Mesodermal cell (in vitro differentiated cells): Measurements from ENCODE around the gene KLHL3.

Experiments used
- H3K27ac ChIP-seq: 2 replicates; pipeline ENCODE4 v1.7.0; 2013; ENCODE audit warnings: mild to moderate bottlenecking, low read depth, low read length, moderate library complexity; ENCODE audit not compliant: severe bottlenecking
- H3K36me3 ChIP-seq: 2 replicates; pipeline ENCODE4 v1.7.1; 2013; ENCODE audit warnings: mild to moderate bottlenecking, low read length, moderate library complexity; ENCODE audit not compliant: control insufficient read depth, insufficient read depth
- H3K4me1 ChIP-seq: one replicate; pipeline ENCODE4 v1.7.1; 2013; ENCODE audit warnings: mild to moderate bottlenecking, low read length; ENCODE audit not compliant: insufficient read depth, control insufficient read depth, poor library complexity, severe bottlenecking
- H3K4me3 ChIP-seq: 2 replicates; pipeline ENCODE4 v1.7.0; 2013; ENCODE audit warnings: low read length, control low read depth, mild to moderate bottlenecking; ENCODE audit not compliant: insufficient read depth, poor library complexity, severe bottlenecking; ENCODE audit errors: extremely low read depth
- H3K9me3 ChIP-seq: 2 replicates; pipeline ENCODE4 v1.7.1; 2013; ENCODE audit warnings: mild to moderate bottlenecking, low read length, moderate library complexity; ENCODE audit not compliant: control insufficient read depth
- WGBS, 2 experiments: methylation state at CpG; one replicate each; pipeline ENCODE4 v1.1.5; 2013; ENCODE audit warnings: missing lambda C conversion rate in 2 of 2; ENCODE audit not compliant: insufficient coverage in 2 of 2; 5-methylcytosine and 5-hydroxymethylcytosine counted together

KLHL3 gene

GRCh38 chr5:137728048-137728447 lies 7.8 kb downstream of the KLHL3 start:
- Histone ChIP-seq H3K9me3 (no peaks in the 10 kb centered on the region), H3K4me3 (no peak overlapping the region), H3K36me3 (no peaks in the 10 kb centered on the region), H3K27ac (no peak overlapping the region), H3K4me1 (peaks cover 7% of the 10 kb centered on the region)
- WGBS, 2 experiments: no CpG with 5 or more reads among the region's 1 CpG

DNA sequence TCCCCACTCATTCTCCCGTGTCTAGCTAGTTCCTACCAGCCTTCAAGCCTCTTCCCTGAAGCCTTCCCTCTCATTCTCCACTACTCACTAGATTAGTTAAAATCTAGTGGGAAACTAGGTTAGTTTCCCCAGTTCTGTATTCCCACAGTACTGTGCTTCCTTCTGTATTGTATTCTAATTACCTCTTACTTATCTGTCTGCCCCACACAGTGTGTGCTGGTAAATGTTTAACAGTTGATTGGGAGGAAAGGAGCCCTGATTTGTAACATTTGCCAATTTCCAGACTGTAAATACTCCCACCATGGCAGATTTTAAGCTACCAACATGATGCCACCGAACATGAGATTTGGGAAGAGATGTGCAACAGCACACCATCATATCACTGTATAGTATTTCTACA lies 8.3 kb downstream of the KLHL3 start:
- Histone ChIP-seq H3K4me3 (no peak overlapping the region), H3K9me3 (no peaks in the 10 kb centered on the region), H3K36me3 (no peaks in the 10 kb centered on the region), H3K4me1 (peaks cover 7% of the 10 kb centered on the region), H3K27ac (no peak overlapping the region)
- 100% methylated on average over 1 of the region's 2 CpGs for WGBS, 2 experiments

DNA sequence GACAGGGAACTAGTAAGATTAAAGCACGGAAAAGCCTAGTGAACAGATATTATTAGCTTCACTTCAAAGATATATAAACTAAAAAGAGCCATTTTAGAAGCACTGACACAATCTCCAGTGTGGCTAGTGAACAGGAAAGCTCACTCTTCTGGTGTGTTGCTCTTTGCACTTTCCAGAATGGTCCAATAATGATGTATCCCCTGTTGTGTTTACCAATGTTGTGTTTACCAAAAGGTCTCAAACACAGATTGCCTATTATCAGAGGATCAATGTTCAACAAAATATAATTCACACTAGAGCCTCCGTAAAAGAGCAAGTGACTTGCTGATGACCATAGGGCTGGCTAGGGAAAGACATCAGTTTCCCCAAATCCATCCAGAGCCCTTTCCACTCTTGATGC lies 11.6 kb downstream of the KLHL3 start:
- H3K36me3 ChIP-seq: no peaks in the 10 kb centered on the region
- H3K4me3 ChIP-seq: no peak overlapping the region
- 100% methylated on average over 1 of the region's 2 CpGs; no CpG with 5 or more reads in 1 of the 2 experiments for WGBS, 2 experiments
- no peaks in the 10 kb centered on the region for H3K4me1 ChIP-seq
- H3K9me3 ChIP-seq: no peaks in the 10 kb centered on the region
- no peak overlapping the region for H3K27ac ChIP-seq

GRCh38 chr5:137718611-137719010 lies 17.3 kb downstream of the KLHL3 start:
- Histone ChIP-seq H3K4me3 (no peak overlapping the region), H3K9me3 (no peaks in the 10 kb centered on the region), H3K4me1 (no peaks in the 10 kb centered on the region), H3K36me3 (no peaks in the 10 kb centered on the region), H3K27ac (no peak overlapping the region)

GRCh38 chr5:137716337-137716736 lies 19.6 kb downstream of the KLHL3 start:
- no peaks in the 10 kb centered on the region for H3K36me3 ChIP-seq
- H3K9me3 ChIP-seq: no peaks in the 10 kb centered on the region
- H3K4me1 ChIP-seq: no peaks in the 10 kb centered on the region
- no peak overlapping the region for H3K27ac ChIP-seq
- H3K4me3 ChIP-seq: no peak overlapping the region
- 95 to 100% methylated on average over 2 of the region's 3 CpGs for WGBS, 2 experiments

DNA sequence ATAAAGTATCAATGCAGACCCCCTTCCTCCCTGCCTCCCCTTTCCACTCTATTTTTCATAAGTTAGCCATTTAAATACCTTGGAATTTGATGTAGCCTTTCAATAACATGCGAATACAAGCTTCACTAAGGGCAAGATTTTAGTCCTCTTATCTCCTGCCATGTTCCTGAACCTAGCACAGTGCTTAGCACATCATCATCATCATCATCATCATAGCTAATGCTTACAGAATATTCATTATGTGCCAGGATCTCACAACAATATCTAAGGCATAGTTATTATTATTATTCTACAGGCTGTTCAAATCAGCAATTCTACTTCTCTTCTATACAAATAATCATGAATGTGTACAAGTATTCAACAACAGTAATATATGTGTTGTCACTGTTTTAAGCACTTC lies 20.4 kb downstream of the KLHL3 start:
- Histone ChIP-seq H3K36me3 (no peaks in the 10 kb centered on the region), H3K4me1 (no peaks in the 10 kb centered on the region), H3K4me3 (no peak overlapping the region), H3K27ac (no peak overlapping the region), H3K9me3 (no peaks in the 10 kb centered on the region)
- WGBS, 2 experiments: no CpG with 5 or more reads among the region's 1 CpG

GRCh38 chr5:137714946-137715345 lies 20.9 kb downstream of the KLHL3 start:
- Histone ChIP-seq H3K36me3 (no peaks in the 10 kb centered on the region), H3K4me3 (no peak overlapping the region), H3K9me3 (no peaks in the 10 kb centered on the region), H3K27ac (no peak overlapping the region), H3K4me1 (no peaks in the 10 kb centered on the region)

DNA sequence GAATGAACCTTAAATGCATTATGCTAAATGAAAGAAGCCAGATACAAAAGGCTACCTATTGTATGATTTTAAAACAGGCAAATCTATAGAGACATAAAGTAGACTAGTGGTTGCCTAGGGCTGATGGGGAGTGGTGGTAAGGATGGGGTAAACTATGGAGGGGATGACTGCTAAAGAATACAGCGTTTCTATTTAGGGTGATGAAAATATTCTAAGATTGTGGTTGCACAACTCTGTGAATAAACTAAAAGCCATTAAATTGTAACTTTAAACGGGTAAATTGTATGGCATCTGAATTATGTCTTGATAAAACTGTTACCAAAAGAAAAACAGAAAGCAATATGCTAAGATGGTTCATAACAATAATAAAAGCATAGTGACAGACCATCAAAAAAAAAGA lies 21.4 kb downstream of the KLHL3 start:
- Histone ChIP-seq H3K9me3 (no peaks in the 10 kb centered on the region), H3K36me3 (no peaks in the 10 kb centered on the region), H3K4me3 (no peak overlapping the region), H3K27ac (no peak overlapping the region), H3K4me1 (no peaks in the 10 kb centered on the region)
- WGBS, 2 experiments: 67 to 83% methylated on average over 1 of the region's 2 CpGs

DNA sequence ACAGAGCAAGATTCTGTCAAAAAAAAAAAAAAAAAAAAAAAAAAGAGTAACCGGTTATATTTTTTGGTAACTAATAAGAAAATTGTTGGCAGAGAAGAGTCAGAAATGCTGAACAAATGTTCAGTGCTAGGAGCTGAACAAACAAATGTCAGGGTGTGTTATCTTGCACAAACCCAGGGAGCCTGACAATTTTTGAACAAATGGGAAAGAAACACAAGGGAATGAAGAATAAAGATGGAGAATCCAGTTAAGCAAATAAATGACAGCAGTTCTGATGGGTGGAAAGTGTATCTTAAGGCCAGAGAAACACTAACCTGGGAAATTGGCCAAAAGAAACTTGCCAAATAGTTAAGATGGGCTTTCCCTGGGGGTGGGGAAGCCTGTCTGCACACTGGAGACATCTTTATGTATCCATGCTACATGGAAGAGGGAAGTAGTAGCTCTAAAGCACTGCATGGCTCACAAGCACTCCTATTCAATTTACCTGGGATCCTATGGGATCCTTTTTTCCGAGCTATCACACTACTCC lies 23.7 kb downstream of the KLHL3 start:
- H3K4me1 ChIP-seq: no peaks in the 10 kb centered on the region
- no CpG with 5 or more reads among the region's 2 CpGs for WGBS, 2 experiments
- no peak overlapping the region for H3K4me3 ChIP-seq
- peaks cover 7% of the 10 kb centered on the region for H3K36me3 ChIP-seq
- H3K9me3 ChIP-seq: no peaks in the 10 kb centered on the region
- H3K27ac ChIP-seq: no peak overlapping the region

DNA sequence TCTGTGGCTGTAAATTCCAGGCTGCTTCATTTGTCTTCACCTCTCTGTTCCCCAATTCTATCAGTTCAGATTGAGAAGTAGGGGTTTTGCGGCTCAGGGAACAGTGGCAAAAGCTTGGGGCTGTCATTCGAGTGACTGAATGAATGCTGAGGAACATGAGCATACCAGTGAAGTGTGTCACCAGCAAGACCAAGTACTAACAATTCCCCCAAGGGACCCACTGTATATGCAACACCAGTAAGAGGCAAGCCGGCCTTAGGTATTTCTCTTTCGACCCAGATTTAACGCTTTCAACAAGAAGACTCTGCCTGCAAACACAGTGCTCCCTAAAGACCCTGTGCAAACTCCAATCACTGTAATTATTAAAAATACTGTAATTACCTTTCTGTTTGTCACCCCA lies 25.8 kb downstream of the KLHL3 start:
- H3K4me1 ChIP-seq: no peaks in the 10 kb centered on the region
- no peak overlapping the region for H3K27ac ChIP-seq
- no peaks in the 10 kb centered on the region for H3K9me3 ChIP-seq
- 76 to 85% methylated on average over 2 to 3 of the region's 5 CpGs for WGBS, 2 experiments
- no peak overlapping the region for H3K4me3 ChIP-seq
- peaks cover 7% of the 10 kb centered on the region for H3K36me3 ChIP-seq

DNA sequence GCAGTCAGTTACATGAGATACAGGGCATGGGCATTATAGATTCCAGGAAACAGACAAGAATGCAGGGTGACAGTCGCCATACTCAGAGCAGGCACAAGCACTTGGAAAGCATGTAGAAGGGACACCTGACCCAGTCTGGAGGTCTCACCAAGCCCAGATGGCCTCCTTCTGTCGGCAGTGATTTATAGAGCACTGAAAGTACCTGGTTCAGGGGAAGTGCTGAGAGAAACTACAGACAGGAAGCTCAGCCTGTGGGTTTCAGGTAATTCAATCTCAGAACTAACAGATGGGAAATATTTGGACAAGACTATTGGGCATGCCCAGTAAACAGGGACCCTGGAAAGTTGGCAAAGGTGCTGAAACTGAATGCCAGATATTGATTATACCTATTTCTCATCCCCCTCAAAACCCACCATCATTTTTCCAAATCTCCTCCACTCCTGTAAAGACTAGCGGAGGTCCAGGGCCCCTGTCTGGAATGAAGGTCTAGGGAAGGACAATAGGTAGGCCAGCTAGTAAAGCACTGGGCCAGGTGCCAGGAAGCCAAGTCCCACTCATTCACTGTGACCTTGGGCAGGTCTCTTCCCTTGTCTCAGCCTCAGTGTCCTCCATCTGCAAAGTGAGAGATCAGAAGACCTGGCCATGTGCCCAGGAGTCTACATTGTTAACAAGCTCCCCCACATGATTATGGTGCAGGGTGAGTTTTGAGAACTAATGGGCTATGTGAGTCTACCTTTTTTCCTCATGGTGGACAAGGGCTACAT lies 26.9 kb downstream of the KLHL3 start:
- WGBS, 2 experiments: 86 to 95% methylated on average over 2 of the region's 3 CpGs
- Histone ChIP-seq H3K9me3 (no peaks in the 10 kb centered on the region), H3K4me3 (no peak overlapping the region), H3K4me1 (no peaks in the 10 kb centered on the region), H3K36me3 (peaks cover 7% of the 10 kb centered on the region), H3K27ac (no peak overlapping the region)
